ENCODE results near the gene LGI1. TPM values are rescaled to one million over a fixed set of nuclear protein-coding genes. Genes with fewer than 3 reads are reported as not detected.

LGI1 gene
- total RNA-seq, 1 donor from 2014 or later: not detected

- no peak for DNase-seq (ENCODE audit: low read depth in 2 of 2)
Observed at GRCh38 chr10:93754761-93755160, 3.0 kb upstream of the LGI1 start.

DNA sequence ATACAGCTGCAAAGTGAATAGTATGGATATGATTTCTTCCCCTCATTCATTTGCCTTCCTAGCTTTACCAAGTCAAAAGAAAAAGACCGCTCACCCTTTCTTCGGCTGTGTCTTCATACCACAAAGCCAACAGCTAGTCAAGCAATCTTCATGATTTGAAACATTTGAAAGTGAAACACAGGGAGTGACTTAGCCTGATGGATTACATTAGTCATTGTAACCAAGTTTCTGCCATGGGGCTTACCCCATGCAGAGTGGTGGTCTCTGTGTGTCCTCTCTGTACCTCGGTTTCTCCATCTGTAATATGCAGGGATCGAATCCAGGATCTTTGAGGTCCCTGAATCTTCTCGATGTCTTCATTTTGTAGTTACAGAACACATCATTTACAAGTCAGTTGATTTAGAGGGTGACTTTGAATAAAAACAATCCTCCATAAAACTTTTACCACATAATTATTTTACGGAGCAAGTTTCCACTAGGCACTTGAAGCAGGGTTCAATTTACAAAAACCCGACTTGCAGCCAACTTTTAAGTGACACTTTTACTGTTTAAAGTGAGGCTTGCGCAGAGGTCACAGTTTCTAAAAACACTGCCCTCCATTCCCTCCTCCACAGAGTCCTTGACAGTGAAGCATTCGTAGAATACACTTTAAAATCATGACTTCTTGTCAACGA lies 2.2 kb upstream of the LGI1 start:
- DNase-seq (ENCODE audit: low read depth in 2 of 2): no peak

- DNase-seq (ENCODE audit: low read depth in 2 of 2): no peak
Observed at GRCh38 chr10:93756118-93756517, 1.6 kb upstream of the LGI1 start.

DNA sequence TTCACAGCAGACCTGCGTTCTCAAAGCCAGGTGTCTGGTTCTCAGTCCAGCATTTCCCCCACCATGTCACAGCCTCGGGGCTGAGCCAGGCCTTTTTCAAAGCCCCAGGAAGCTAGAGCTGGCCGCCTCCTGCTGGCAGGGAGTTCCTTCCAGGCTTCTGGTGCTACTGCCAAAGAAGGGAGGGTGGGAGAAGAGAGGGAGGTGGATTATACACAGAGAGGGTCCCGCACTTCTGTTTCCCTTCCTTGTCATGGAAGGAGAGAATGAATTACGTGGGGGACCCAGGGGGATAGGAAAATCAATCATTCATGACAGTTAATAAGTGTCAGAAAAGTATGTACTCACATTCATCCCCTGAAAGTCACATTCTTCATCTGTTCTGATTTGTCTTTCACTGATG lies 600 bp upstream of the LGI1 start:
- no peak for DNase-seq (ENCODE audit: low read depth in 2 of 2)

DNA sequence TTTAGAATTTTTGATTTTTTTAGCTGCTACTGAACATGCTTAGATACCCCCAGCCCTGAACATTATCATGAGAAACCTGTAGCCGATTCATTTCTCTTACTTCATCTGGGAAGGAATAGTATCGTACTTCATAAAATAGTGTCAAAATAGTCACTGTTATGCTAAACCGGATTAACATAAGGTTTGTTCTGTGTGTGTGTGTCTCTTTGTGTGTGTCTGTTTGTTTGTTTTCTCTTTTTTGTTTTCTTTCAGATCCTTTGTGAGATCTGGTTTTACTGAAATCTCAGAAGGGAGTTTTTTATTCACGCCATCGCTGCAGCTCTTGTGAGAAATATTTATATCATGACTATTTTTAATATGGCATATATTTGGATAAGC lies 761 bp downstream of the LGI1 start:
- no peak for DNase-seq (ENCODE audit: low read depth in 2 of 2)

DNA sequence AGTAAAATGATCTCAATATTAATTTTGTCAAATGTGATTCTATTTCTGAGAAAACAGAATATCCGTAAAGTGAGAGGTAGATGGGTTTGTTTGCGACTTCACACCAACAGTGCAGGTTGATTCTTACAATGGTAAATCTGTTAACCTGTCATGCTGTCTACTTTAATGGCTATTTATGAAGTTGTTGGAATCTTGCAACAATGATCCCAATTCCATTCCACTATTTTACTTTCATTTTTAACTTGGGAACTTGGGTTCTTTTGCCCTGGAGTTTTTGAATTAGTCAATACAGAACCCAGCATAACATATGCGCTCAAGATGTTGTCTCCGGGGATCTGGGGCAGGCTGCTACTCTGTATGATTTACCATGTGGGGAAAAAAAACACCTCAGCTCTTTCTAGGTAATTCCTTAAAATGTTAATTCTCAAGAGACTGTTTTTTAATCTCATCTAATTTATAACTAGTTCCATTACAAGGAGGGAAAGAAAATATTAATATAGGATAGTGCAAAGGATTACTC lies 1.2 kb downstream of the LGI1 start:
- no peak for DNase-seq (ENCODE audit: low read depth in 2 of 2)

DNA sequence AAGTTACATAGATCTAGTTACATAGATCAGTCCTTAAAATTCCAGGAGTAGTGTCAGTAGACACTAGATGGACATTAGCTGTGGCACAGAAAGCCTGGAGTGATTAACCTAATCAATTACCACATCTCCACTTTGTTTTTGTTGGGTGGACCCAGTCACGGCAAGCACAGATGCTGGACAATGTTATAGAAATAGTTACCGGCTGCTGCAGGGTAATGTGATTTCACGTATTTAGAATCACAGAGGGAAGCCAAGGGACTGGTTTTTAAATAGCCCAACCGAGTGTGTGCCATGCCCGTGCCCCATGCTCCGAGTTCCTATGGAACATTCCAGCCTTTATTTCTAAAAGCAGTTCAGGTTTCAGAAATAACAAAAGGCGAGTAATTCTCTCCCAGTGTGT lies 2.8 kb downstream of the LGI1 start:
- no peak for DNase-seq (ENCODE audit: low read depth in 2 of 2)

- no peak for DNase-seq (ENCODE audit: low read depth in 2 of 2)
Observed at GRCh38 chr10:93762979-93763391, 5.2 kb downstream of the LGI1 start.

DNA sequence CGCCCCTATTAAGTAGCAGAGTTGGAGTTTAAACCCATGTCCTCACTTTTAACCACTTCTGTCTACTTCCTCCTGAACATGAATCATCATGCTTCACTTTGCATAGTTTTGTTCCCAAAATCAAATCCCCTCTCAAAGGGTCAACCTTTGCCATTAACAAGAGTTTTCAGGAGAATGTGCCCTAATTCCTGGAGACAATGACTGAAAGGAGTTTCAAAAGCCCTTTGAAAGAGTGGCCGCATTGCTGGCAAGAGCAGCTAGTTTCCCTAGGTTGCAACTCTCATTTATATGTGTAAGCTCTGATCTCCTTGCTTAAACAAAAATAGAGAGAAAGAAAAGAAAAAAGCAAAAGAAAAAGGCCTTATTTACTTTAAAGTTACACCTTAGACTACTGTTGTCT lies 9.2 kb downstream of the LGI1 start:
- DNase-seq (ENCODE audit: low read depth in 2 of 2): no peak

DNA sequence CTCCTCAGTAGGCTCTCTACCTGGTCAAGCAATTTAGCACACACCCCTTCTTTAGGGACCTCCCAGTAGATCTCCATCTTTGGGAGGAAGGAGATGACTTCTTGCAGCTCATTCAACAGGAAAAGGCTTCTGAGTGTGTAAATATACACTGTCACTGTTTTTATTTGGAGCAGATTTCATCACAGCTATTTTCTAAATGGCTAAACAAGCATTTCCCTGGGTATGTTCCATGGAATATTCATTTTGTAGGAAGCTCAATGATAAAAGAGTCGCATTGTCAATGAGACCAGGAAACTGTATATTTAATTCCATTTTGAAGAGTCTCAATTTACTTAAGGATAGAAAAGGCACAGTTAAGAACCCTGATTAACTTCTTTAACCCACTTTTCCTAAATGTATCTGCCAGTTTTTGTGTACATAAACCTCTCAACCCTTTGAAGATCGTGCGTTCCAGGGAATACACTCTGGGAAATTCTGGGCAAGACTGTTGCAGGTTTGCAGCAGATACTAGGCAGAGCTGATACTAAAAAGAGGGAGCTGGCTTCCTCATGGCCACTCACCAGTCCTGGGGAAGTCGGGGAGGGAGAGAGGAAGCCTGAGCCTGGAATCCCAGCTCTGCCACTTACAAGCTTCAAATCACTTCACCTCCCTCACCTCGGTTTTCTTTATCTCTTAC lies 10.1 kb downstream of the LGI1 start:
- DNase-seq (ENCODE audit: low read depth in 2 of 2): no peak

- no peak for DNase-seq (ENCODE audit: low read depth in 2 of 2)
Observed at GRCh38 chr10:93768892-93769291, 11.2 kb downstream of the LGI1 start.

DNA sequence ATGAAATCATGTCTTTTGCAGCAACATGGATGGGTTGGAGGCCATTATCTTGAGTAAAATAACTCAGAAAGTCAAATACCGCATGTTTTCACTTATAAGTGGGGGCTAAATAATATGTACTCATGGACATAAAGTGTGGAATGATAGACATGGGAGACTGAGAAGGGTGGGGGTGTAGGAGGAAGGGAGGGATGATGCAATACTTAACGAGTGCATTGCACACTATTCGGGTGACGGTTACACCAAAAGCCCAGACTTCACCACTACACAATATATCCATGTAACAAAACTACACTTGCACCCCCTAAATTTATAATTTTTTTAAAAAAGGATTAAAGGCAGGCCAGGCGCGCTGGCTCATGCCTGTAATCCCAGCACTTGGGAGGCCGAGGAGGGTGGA lies 13.6 kb downstream of the LGI1 start:
- no peak for DNase-seq (ENCODE audit: low read depth in 2 of 2)

- DNase-seq (ENCODE audit: low read depth in 2 of 2): no peak
Observed at GRCh38 chr10:93773120-93773519, 15.4 kb downstream of the LGI1 start.

DNA sequence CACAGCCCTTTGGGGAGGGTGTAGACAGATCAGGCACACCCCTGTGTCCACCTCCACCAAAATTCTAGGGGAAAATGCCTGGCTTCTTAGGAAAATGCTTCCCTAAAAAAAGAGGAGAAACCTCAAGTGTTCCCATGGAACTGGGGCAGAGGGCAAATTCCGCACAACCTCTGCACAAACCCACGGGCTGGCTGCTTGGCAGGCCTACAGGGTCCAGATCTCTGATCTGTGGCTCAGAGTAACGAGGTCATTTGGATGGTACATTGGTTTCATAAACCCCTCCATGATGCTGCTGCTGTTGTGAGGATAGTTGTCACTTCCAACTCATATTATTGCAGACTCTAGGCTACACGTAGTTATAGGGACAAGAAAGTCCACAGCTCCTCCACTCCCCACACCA lies 16.0 kb downstream of the LGI1 start:
- no peak for DNase-seq (ENCODE audit: low read depth in 2 of 2)

GRCh38 chr10:93775356-93775755 lies 17.6 kb downstream of the LGI1 start:
- DNase-seq (ENCODE audit: low read depth in 2 of 2): no peak

DNA sequence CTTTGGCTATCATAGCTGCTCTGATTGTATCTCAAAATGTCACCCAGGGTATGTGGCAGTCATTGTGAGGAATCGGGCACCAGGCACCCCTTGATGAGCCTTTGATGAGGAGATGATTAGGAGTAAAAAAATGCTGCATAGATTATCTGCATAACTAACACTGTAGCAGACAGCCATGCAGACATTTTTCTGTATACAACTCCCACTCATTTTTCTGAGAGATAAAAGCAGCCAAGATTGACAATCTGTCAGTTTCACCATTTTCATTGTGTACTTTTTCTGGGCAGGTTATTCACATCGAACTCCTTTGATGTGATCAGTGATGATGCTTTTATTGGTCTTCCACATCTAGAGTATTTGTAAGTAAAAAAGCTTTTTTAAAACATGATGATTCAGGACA lies 19.4 kb downstream of the LGI1 start:
- DNase-seq (ENCODE audit: low read depth in 2 of 2): no peak

GRCh38 chr10:93784059-93784458 lies 26.3 kb downstream of the LGI1 start:
- DNase-seq (ENCODE audit: low read depth in 2 of 2): no peak

- no peak for DNase-seq (ENCODE audit: low read depth in 2 of 2)
Observed at GRCh38 chr10:93788413-93789208, 30.9 kb downstream of the LGI1 start.

GRCh38 chr10:93790439-93790838 lies 32.7 kb downstream of the LGI1 start:
- DNase-seq (ENCODE audit: low read depth in 2 of 2): no peak

DNA sequence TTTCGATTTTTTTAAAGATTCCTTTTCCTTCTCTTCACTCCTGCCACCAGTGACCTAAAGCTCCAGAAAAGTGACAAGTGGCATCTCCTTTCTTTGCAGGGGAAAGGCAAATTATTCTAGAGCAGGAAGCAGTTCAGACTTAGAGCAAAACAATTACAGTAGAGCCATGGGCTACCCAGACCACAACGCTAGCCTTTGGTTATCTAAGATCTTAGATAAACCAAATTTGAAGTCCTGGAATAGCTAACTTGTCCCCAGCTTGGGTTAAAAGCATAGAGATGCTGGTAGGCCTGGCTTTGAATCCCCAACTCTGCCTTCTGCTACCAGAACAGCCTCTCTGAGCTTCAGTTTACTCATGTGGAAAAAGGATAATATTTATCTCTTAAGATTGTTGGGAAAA lies 38.4 kb downstream of the LGI1 start:
- DNase-seq (ENCODE audit: low read depth in 2 of 2): no peak

DNA sequence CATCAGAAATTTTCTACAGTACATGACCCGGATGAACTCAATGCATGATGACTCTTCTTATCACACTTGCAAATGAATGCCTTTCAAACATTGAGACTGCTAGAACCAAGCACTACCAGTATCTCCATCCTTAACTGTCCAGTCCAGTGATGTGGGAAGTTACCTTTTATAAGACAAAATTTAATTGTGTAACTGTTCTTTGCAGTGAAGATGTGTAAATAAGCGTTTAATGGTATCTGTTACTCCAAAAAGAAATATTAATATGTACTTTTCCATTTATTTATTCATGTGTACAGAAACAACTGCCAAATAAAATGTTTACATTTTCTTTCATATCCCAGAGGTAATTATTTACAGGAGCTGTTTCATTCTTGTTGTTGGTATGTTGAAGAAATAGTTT lies 40.1 kb downstream of the LGI1 start:
- no peak for DNase-seq (ENCODE audit: low read depth in 2 of 2)

DNA sequence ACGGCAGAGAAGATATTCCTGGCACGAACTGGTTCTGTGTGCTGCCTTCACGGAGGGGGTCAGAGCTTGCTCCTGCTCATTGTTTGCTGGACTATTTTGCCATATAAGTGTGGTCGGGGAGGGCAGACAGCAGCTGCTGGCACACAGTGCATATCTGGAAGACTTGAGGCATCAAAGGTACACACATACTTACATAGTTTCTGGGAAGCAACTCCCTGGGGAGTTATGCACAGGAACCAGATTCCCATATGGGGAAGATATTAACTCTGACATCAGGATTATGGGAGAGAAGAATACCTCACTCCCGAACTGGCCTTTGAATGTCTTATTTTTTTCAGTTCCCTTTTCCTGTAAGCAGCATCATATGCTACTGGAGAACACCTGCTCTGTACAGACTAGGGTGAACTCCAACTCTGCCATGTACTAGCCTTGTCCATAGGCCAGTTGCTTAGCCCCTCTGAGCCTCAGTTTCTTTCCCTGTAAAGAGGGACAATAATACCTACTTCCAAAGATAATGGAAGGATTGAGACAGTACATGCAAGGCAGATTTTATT lies 41.5 kb downstream of the LGI1 start:
- no peak for DNase-seq (ENCODE audit: low read depth in 2 of 2)
